AG04450 (cell line): ENCODE measurements around the gene DBF4. TPM values are rescaled to one million over a fixed set of nuclear protein-coding genes. Genes with fewer than 3 reads are reported as not detected.
"Not testable (repeated sequence)": the region's sequence is repeated elsewhere in the genome, so short reads cannot be mapped to it uniquely, and the experiment has no call there.

ENCODE experiments used
- CTCF ChIA-PET: fragments of 300-600, 350-600 bp; formaldehyde crosslinking; extraction: SDS; loops from one replicate; lab custom pipeline; 2022; ENCODE audit warnings: antibody characterized with exemption, inconsistent platforms; lab: Charles Lee
- POLR2A ChIA-PET: fragments of 350-600 bp; formaldehyde crosslinking; extraction: SDS; loops from one replicate; lab custom pipeline; 2021; ENCODE audit warnings: antibody characterized with exemption, inconsistent platforms; lab: Yijun Ruan, JAX
- DNase-seq: peaks from one replicate; pipeline ENCODE4 v3.0.0-alpha.2; 2011; ENCODE audit warnings: low read depth, low spot score
- H3K27ac ChIP-seq: one replicate; pipeline ENCODE4 v1.5.1; 2012; ENCODE audit warnings: low read depth, low read length, control low read depth
- H3K27me3 ChIP-seq: one replicate; pipeline ENCODE4 v1.6.0; 2012; ENCODE audit warnings: low read length; ENCODE audit not compliant: control insufficient read depth, insufficient read depth
- H3K4me3 ChIP-seq: 2 replicates; pipeline ENCODE4 v1.5.1; 2011; ENCODE audit warnings: mild to moderate bottlenecking, low read depth, low read length, control low read depth
- H3K9me3 ChIP-seq: 2 replicates; pipeline ENCODE4 v1.5.1; 2012; ENCODE audit warnings: low read length; ENCODE audit not compliant: control insufficient read depth, insufficient read depth
- polyA plus RNA-seq: library from polyadenylated mRNA; depleted of rRNA; stranded (reverse); fragments of >200 nt; gene quantifications from 2 replicates; pipeline ENCODE4 v1.2.3, GENCODE V29; 2011
- TF ChIP-seq, protein P1 (sequence below): IDR thresholded peaks from 2 replicates; pipeline ENCODE4 v1.5.1; 2011; ENCODE audit warnings: low read depth, low read length, control low read depth, inconsistent platforms

DBF4 gene
- polyA plus RNA-seq, 1 experiment, result 8.8 TPM

DNA sequence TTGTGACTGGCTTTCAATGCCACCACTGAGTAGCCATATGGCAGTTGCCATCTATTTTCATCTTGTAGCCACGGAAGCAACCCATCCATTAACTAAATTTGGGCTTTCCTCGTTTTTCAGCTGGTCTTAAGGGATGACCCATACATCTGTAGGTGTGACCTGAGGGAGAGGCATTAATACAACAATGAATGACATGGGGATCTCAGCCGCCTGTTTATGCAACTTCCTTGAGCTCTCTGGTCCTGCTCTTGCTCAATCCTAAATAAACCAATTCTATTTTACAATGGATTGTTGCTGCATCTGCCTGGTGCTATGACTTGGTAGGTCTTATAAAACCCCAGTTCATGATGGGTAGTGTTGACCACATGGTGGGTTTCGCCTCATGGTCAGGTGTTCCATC lies 35.8 kb downstream of the DBF4 start:
- POLR2A ChIA-PET, result no interaction called here
- Histone ChIP-seq H3K27me3 (no peaks in the 10 kb centered on the region), H3K9me3 (no peaks in the 10 kb centered on the region), H3K4me3 (no peak overlapping the region), H3K27ac (no peak overlapping the region)
- TF ChIP-seq, protein P1, sequence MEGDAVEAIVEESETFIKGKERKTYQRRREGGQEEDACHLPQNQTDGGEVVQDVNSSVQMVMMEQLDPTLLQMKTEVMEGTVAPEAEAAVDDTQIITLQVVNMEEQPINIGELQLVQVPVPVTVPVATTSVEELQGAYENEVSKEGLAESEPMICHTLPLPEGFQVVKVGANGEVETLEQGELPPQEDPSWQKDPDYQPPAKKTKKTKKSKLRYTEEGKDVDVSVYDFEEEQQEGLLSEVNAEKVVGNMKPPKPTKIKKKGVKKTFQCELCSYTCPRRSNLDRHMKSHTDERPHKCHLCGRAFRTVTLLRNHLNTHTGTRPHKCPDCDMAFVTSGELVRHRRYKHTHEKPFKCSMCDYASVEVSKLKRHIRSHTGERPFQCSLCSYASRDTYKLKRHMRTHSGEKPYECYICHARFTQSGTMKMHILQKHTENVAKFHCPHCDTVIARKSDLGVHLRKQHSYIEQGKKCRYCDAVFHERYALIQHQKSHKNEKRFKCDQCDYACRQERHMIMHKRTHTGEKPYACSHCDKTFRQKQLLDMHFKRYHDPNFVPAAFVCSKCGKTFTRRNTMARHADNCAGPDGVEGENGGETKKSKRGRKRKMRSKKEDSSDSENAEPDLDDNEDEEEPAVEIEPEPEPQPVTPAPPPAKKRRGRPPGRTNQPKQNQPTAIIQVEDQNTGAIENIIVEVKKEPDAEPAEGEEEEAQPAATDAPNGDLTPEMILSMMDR, result no peak
- CTCF ChIA-PET, result no interaction called here
- DNase-seq, result no peak

DNA sequence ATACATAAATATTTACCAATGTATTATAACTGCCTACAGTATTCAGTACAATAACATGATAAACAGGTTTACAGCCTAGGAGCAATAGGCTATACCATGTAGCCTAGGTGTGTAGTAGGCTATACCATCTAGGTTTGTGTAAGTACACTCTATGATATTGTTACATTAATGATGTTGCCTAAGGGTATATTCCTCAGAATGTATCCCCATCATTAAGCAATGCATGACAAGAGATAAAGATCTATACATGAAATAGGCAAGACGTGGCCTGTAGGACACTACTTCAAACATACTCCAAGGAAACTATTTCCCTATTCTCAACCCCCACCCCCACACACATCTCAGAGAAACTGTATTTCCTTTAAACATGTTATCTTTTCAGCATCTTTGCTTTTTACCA lies 42.4 kb downstream of the DBF4 start:
- no peak for DNase-seq
- H3K27me3 ChIP-seq, result no peaks in the 10 kb centered on the region
- TF ChIP-seq, protein P1, result no peak
- H3K27ac ChIP-seq, result no peak overlapping the region
- no peak overlapping the region for H3K4me3 ChIP-seq
- H3K9me3 ChIP-seq, result no peaks in the 10 kb centered on the region
- POLR2A ChIA-PET, result no interaction called here
- CTCF ChIA-PET, result no interaction called here

DNA sequence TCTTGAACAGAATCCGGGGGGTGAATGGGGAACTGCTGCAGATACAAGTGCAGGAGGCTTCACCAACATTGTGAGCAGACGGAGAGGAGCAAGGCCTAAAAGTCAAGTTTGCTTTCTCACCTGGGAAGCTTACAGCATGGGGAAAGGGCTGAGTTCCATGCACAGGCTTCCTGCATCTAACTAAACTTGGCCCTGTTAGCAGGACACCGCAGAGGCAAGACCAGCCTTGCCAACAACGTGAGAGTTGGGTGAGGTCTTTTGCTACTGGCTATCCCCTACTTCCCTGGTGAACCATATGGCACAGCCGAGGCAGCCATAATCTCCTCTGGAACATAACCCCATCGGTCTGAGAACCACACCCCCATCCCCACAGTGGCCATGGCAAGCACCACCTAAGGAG lies 43.6 kb downstream of the DBF4 start:
- TF ChIP-seq, protein P1, result no peak
- ChIA-PET CTCF (no interaction called here), POLR2A (no interaction called here)
- DNase-seq, result no peak
- Histone ChIP-seq H3K27ac (no peak overlapping the region), H3K27me3 (no peaks in the 10 kb centered on the region), H3K4me3 (no peak overlapping the region), H3K9me3 (no peaks in the 10 kb centered on the region)

DNA sequence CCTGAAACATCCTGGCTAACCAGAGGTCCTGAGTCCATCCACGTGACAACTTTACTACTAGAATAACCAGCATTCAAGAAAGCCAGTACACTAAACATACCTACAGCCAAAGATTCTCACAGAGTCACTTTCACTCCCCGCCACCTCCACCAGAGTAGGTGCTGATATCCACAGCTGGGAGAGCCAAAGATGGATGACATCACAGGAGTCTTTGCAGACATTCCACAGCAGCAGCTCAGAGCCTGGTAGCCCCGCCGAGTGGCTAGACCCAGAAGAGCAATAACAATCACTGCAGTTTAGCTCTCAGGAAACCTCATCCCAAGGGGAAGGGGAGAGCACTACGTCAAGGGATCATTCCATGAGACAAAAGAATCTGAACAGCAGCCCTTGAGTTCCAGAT lies 44.3 kb downstream of the DBF4 start:
- H3K27me3 ChIP-seq, result no peaks in the 10 kb centered on the region
- POLR2A ChIA-PET, result no interaction called here
- CTCF ChIA-PET, result no interaction called here
- TF ChIP-seq, protein P1, result no peak
- H3K9me3 ChIP-seq, result no peaks in the 10 kb centered on the region
- DNase-seq, result no peak
- H3K27ac ChIP-seq, result no peak overlapping the region
- H3K4me3 ChIP-seq, result no peak overlapping the region

DNA sequence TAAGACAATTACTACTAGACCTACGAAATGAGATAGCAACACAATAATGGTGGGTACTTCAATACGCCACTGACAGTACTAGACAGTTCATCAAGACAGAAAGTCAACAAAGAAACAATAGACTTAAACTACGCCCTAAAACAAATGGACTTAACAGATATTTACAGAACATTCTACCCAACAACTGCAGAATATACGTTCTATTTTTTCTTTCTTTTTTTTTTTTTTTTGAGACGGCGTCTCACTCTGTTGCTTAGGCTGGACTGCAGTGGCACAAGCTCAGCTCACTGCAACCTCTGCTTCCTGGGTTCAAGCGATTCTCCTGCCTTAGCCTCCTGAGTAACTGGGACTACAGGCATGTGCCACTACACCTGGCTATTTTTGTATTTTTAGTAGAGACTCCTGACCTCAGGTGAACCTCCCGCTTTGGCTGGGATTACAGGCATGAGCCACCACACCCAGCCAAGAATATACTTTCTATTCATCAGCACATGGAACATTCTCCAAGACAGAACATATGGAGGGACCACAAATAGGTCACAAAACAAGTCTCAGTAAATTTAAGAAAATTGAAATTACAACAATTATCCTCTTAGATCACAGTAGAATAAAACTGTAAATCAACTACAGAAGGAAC lies 46.6 kb downstream of the DBF4 start:
- CTCF ChIA-PET, H3K27me3 ChIP-seq, H3K4me3 ChIP-seq, H3K27ac ChIP-seq, DNase-seq, H3K9me3 ChIP-seq, POLR2A ChIA-PET: not testable (repeated sequence)
